ENCODE results near the gene KRT86. TPM values are rescaled to one million over a fixed set of nuclear protein-coding genes. Genes with fewer than 3 reads are reported as not detected.
"Not testable (repeated sequence)": the region's sequence is repeated elsewhere in the genome, so short reads cannot be mapped to it uniquely, and the experiment has no call there.

Gene KRT86
- total RNA-seq, 1 donor, result not detected

GRCh38 chr12:52280319-52280795 lies 5.9 kb downstream of the KRT86 start:
- DNase-seq (ENCODE audit: low read depth), result peak; percentile 100
- no peak overlapping the region for H3K4me3 ChIP-seq (ENCODE audit: low read depth, low read length)
- no peak for TF ChIP-seq CTCF (IDR thresholded peaks at IDR 0.05; ENCODE audit: insufficient read depth, low read length)

- DNase-seq (ENCODE audit: low read depth), result peak; percentile 100
- H3K4me3 ChIP-seq (ENCODE audit: low read depth, low read length), result no peak overlapping the region
- TF ChIP-seq CTCF (IDR thresholded peaks at IDR 0.05; ENCODE audit: insufficient read depth, low read length), result no peak
Observed at GRCh38 chr12:52280796-52281560, 6.5 kb downstream of the KRT86 start.

- DNase-seq (ENCODE audit: low read depth), result no peak
- H3K4me3 ChIP-seq (ENCODE audit: low read depth, low read length), result no peak overlapping the region
- TF ChIP-seq CTCF (IDR thresholded peaks at IDR 0.05; ENCODE audit: insufficient read depth, low read length), result no peak
Observed at GRCh38 chr12:52284562-52285171, 10.2 kb downstream of the KRT86 start.

- TF ChIP-seq CTCF (IDR thresholded peaks at IDR 0.05; ENCODE audit: insufficient read depth, low read length), result no peak
- no peak overlapping the region for H3K4me3 ChIP-seq (ENCODE audit: low read depth, low read length)
- DNase-seq (ENCODE audit: low read depth), result peak; percentile 51
Observed at GRCh38 chr12:52285172-52285745, 10.8 kb downstream of the KRT86 start.

GRCh38 chr12:52285851-52286530 lies 11.5 kb downstream of the KRT86 start:
- H3K4me3 ChIP-seq (ENCODE audit: low read depth, low read length), result no peak overlapping the region
- DNase-seq (ENCODE audit: low read depth), result no peak
- no peak for TF ChIP-seq CTCF (IDR thresholded peaks at IDR 0.05; ENCODE audit: insufficient read depth, low read length)

GRCh38 chr12:52286857-52287785 lies 12.7 kb downstream of the KRT86 start:
- DNase-seq (ENCODE audit: low read depth); H3K4me3 ChIP-seq (ENCODE audit: low read depth, low read length): not testable (repeated sequence)

- not testable (repeated sequence) for H3K4me3 ChIP-seq (ENCODE audit: low read depth, low read length); DNase-seq (ENCODE audit: low read depth)
Observed at GRCh38 chr12:52287816-52288805, 13.7 kb downstream of the KRT86 start.

GRCh38 chr12:52290483-52291134 lies 16.2 kb downstream of the KRT86 start:
- not testable (repeated sequence) for H3K4me3 ChIP-seq (ENCODE audit: low read depth, low read length); DNase-seq (ENCODE audit: low read depth)
